GM19099 (cell line): ENCODE results near the gene SPEF2.

Experiments used
- POLR2A ChIP-seq: IDR thresholded peaks from 3 replicates; pipeline ENCODE4 v1.6.1; 2011; ENCODE audit warnings: low read depth; ENCODE audit not compliant: insufficient read length; ENCODE audit errors: extremely low read depth

Gene SPEF2

GRCh38 chr5:35675392-35675791, 57.7 kb downstream of the SPEF2 start:
- TF ChIP-seq POLR2A, result no peak

GRCh38 chr5:35677878-35678277, 60.2 kb downstream of the SPEF2 start:
- TF ChIP-seq POLR2A, result no peak

GRCh38 chr5:35678661-35679060, 61.0 kb downstream of the SPEF2 start:
- no peak for TF ChIP-seq POLR2A

GRCh38 chr5:35679357-35679756, 61.7 kb downstream of the SPEF2 start:
- no peak for TF ChIP-seq POLR2A

GRCh38 chr5:35681911-35682310, 64.2 kb downstream of the SPEF2 start:
- no peak for TF ChIP-seq POLR2A

GRCh38 chr5:35683466-35683865, 65.8 kb downstream of the SPEF2 start:
- no peak for TF ChIP-seq POLR2A

- no peak for TF ChIP-seq POLR2A
These were observed 67.5 kb downstream of the SPEF2 start for GRCh38 chr5:35685161-35685560.

GRCh38 chr5:35687961-35688360, 70.3 kb downstream of the SPEF2 start:
- no peak for TF ChIP-seq POLR2A

GRCh38 chr5:35694481-35694880, 76.8 kb downstream of the SPEF2 start:
- TF ChIP-seq POLR2A, result no peak

- no peak for TF ChIP-seq POLR2A
These were observed 80.6 kb downstream of the SPEF2 start for GRCh38 chr5:35698047-35698808.

- no peak for TF ChIP-seq POLR2A
These were observed 90.0 kb downstream of the SPEF2 start for GRCh38 chr5:35707659-35708058.

- no peak for TF ChIP-seq POLR2A
These were observed 92.0 kb downstream of the SPEF2 start for GRCh38 chr5:35709688-35710087.

- TF ChIP-seq POLR2A, result no peak
These were observed 100.1 kb downstream of the SPEF2 start for GRCh38 chr5:35717718-35718117.

- TF ChIP-seq POLR2A, result no peak
These were observed 118.1 kb downstream of the SPEF2 start for GRCh38 chr5:35735718-35736117.

GRCh38 chr5:35736280-35736679, 118.6 kb downstream of the SPEF2 start:
- no peak for TF ChIP-seq POLR2A

GRCh38 chr5:35741126-35741716, 123.6 kb downstream of the SPEF2 start:
- no peak for TF ChIP-seq POLR2A
